Measurements from ENCODE around the gene USP5.

The USP5 gene

GRCh38 chr12:6819106-6820030 is 32.6 kb upstream of the USP5 start:
- no peaks in the 10 kb centered on the region for H3K9me3 ChIP-seq (ENCODE audit: control insufficient read depth, insufficient read depth, low read depth, low read length)
- H3K4me3 ChIP-seq (ENCODE audit: low read depth, low read length) = no peak overlapping the region
- peak overlapping the region; percentile 9 for H3K9ac ChIP-seq (ENCODE audit: low read length)
- no peaks in the 10 kb centered on the region for H3K36me3 ChIP-seq (ENCODE audit: control insufficient read depth, insufficient read depth, low read length)
- no peak overlapping the region for H3K27ac ChIP-seq (ENCODE audit: low read depth, low read length)
- H3K4me1 ChIP-seq (ENCODE audit: control insufficient read depth, insufficient read depth, low read length) = peaks cover 47% of the 10 kb centered on the region
- peaks cover 45% of the 10 kb centered on the region for H3K27me3 ChIP-seq (ENCODE audit: control insufficient read depth, insufficient read depth, low read length)

- no peaks in the 10 kb centered on the region for H3K9me3 ChIP-seq (ENCODE audit: control insufficient read depth, insufficient read depth, low read depth, low read length)
- H3K4me3 ChIP-seq (ENCODE audit: low read depth, low read length) = no peak overlapping the region
- no peaks in the 10 kb centered on the region for H3K36me3 ChIP-seq (ENCODE audit: control insufficient read depth, insufficient read depth, low read length)
- peaks cover 51% of the 10 kb centered on the region for H3K4me1 ChIP-seq (ENCODE audit: control insufficient read depth, insufficient read depth, low read length)
- peak overlapping the region; percentile 9 for H3K9ac ChIP-seq (ENCODE audit: low read length)
- H3K27me3 ChIP-seq (ENCODE audit: control insufficient read depth, insufficient read depth, low read length) = peaks cover 48% of the 10 kb centered on the region
- H3K27ac ChIP-seq (ENCODE audit: low read depth, low read length) = no peak overlapping the region
These were observed 31.8 kb upstream of the USP5 start for GRCh38 chr12:6820166-6820565.

GRCh38 chr12:6821591-6822425 is 30.1 kb upstream of the USP5 start, which contains the start of gene GPR162:
TSS of gene GPR162 (plus strand) at chr12:6821821. CDS start at chr12:6823899, 2,078 bp downstream.
- Histone ChIP-seq H3K9ac (ENCODE audit: low read length) (peak within 1 kb of the TSS; percentile 18), H3K27me3 (ENCODE audit: control insufficient read depth, insufficient read depth, low read length) (peaks cover 58% of the 10 kb centered on the region), H3K9me3 (ENCODE audit: control insufficient read depth, insufficient read depth, low read depth, low read length) (no peaks in the 10 kb centered on the region), H3K27ac (ENCODE audit: low read depth, low read length) (no peak within 1 kb of the TSS), H3K4me3 (ENCODE audit: low read depth, low read length) (peak within 1 kb of the TSS; percentile 69), H3K4me1 (ENCODE audit: control insufficient read depth, insufficient read depth, low read length) (peaks cover 66% of the 10 kb centered on the region), H3K36me3 (ENCODE audit: control insufficient read depth, insufficient read depth, low read length) (no peaks in the 10 kb centered on the region)

- no peaks in the 10 kb centered on the region for H3K9me3 ChIP-seq (ENCODE audit: control insufficient read depth, insufficient read depth, low read depth, low read length)
- no peak overlapping the region for H3K27ac ChIP-seq (ENCODE audit: low read depth, low read length)
- peaks cover 58% of the 10 kb centered on the region for H3K27me3 ChIP-seq (ENCODE audit: control insufficient read depth, insufficient read depth, low read length)
- peak overlapping the region; percentile 69 for H3K4me3 ChIP-seq (ENCODE audit: low read depth, low read length)
- H3K9ac ChIP-seq (ENCODE audit: low read length) = no peak overlapping the region
- no peaks in the 10 kb centered on the region for H3K36me3 ChIP-seq (ENCODE audit: control insufficient read depth, insufficient read depth, low read length)
- peaks cover 72% of the 10 kb centered on the region for H3K4me1 ChIP-seq (ENCODE audit: control insufficient read depth, insufficient read depth, low read length)
These were observed 29.4 kb upstream of the USP5 start for GRCh38 chr12:6822426-6823135.

- H3K9ac ChIP-seq (ENCODE audit: low read length) = no peak overlapping the region
- no peak overlapping the region for H3K27ac ChIP-seq (ENCODE audit: low read depth, low read length)
- peak overlapping the region; percentile 69; the same call in 1 of the 2 replicates for H3K4me3 ChIP-seq (ENCODE audit: low read depth, low read length)
- H3K9me3 ChIP-seq (ENCODE audit: control insufficient read depth, insufficient read depth, low read depth, low read length) = no peaks in the 10 kb centered on the region
- H3K4me1 ChIP-seq (ENCODE audit: control insufficient read depth, insufficient read depth, low read length) = peaks cover 66% of the 10 kb centered on the region
- peaks cover 58% of the 10 kb centered on the region for H3K27me3 ChIP-seq (ENCODE audit: control insufficient read depth, insufficient read depth, low read length)
- no peaks in the 10 kb centered on the region for H3K36me3 ChIP-seq (ENCODE audit: control insufficient read depth, insufficient read depth, low read length)
These were observed 28.5 kb upstream of the USP5 start for GRCh38 chr12:6823182-6824084.

GRCh38 chr12:6824085-6824775 is 27.7 kb upstream of the USP5 start:
- H3K4me1 ChIP-seq (ENCODE audit: control insufficient read depth, insufficient read depth, low read length) = peaks cover 60% of the 10 kb centered on the region
- H3K27ac ChIP-seq (ENCODE audit: low read depth, low read length) = no peak overlapping the region
- H3K27me3 ChIP-seq (ENCODE audit: control insufficient read depth, insufficient read depth, low read length) = peaks cover 58% of the 10 kb centered on the region
- no peak overlapping the region for H3K9ac ChIP-seq (ENCODE audit: low read length)
- H3K9me3 ChIP-seq (ENCODE audit: control insufficient read depth, insufficient read depth, low read depth, low read length) = no peaks in the 10 kb centered on the region
- 0 out of 2 replicates have a peak overlapping the region, but pooled peaks have one; percentile 61 for H3K4me3 ChIP-seq (ENCODE audit: low read depth, low read length)
- no peaks in the 10 kb centered on the region for H3K36me3 ChIP-seq (ENCODE audit: control insufficient read depth, insufficient read depth, low read length)

- no peak overlapping the region for H3K9ac ChIP-seq (ENCODE audit: low read length)
- no peak overlapping the region for H3K27ac ChIP-seq (ENCODE audit: low read depth, low read length)
- H3K4me1 ChIP-seq (ENCODE audit: control insufficient read depth, insufficient read depth, low read length) = peaks cover 57% of the 10 kb centered on the region
- H3K27me3 ChIP-seq (ENCODE audit: control insufficient read depth, insufficient read depth, low read length) = peaks cover 51% of the 10 kb centered on the region
- H3K36me3 ChIP-seq (ENCODE audit: control insufficient read depth, insufficient read depth, low read length) = peaks cover 1% of the 10 kb centered on the region
- H3K9me3 ChIP-seq (ENCODE audit: control insufficient read depth, insufficient read depth, low read depth, low read length) = no peaks in the 10 kb centered on the region
- H3K4me3 ChIP-seq (ENCODE audit: low read depth, low read length) = peak overlapping the region; percentile 61
These were observed 27.0 kb upstream of the USP5 start for GRCh38 chr12:6824901-6825381.

GRCh38 chr12:6825398-6826124 is 26.4 kb upstream of the USP5 start:
- no peaks in the 10 kb centered on the region for H3K9me3 ChIP-seq (ENCODE audit: control insufficient read depth, insufficient read depth, low read depth, low read length)
- H3K9ac ChIP-seq (ENCODE audit: low read length) = peak overlapping the region; percentile 14
- H3K27me3 ChIP-seq (ENCODE audit: control insufficient read depth, insufficient read depth, low read length) = peaks cover 46% of the 10 kb centered on the region
- peak overlapping the region; percentile 61 for H3K4me3 ChIP-seq (ENCODE audit: low read depth, low read length)
- H3K27ac ChIP-seq (ENCODE audit: low read depth, low read length) = no peak overlapping the region
- H3K4me1 ChIP-seq (ENCODE audit: control insufficient read depth, insufficient read depth, low read length) = peaks cover 53% of the 10 kb centered on the region
- peaks cover 6% of the 10 kb centered on the region for H3K36me3 ChIP-seq (ENCODE audit: control insufficient read depth, insufficient read depth, low read length)

- H3K27me3 ChIP-seq (ENCODE audit: control insufficient read depth, insufficient read depth, low read length) = peaks cover 46% of the 10 kb centered on the region
- no peak overlapping the region for H3K9ac ChIP-seq (ENCODE audit: low read length)
- H3K4me1 ChIP-seq (ENCODE audit: control insufficient read depth, insufficient read depth, low read length) = peaks cover 48% of the 10 kb centered on the region
- H3K4me3 ChIP-seq (ENCODE audit: low read depth, low read length) = peak overlapping the region; percentile 61
- H3K9me3 ChIP-seq (ENCODE audit: control insufficient read depth, insufficient read depth, low read depth, low read length) = no peaks in the 10 kb centered on the region
- H3K27ac ChIP-seq (ENCODE audit: low read depth, low read length) = no peak overlapping the region
- H3K36me3 ChIP-seq (ENCODE audit: control insufficient read depth, insufficient read depth, low read length) = peaks cover 13% of the 10 kb centered on the region
These were observed 25.7 kb upstream of the USP5 start for GRCh38 chr12:6826125-6826733.

Data from HUES6 (cell line).